GM19452 (cell line): ENCODE measurements around the gene GDPD5.
A peak's percentile ranks its signal among the peaks of the same experiment; 100 is the strongest.

Experiments
- ATAC-seq: cut with Tn5 transposase; IDR thresholded peaks from one replicate; pipeline ENCODE4 v1.9.1; 2021; ENCODE audit not compliant: unreplicated experiment

The GDPD5 gene

GRCh38 chr11:75450236-75450635 lies 75.5 kb downstream of the GDPD5 start:
- ATAC-seq: no peak

- no peak for ATAC-seq
Observed at GRCh38 chr11:75449776-75450175, 76.0 kb downstream of the GDPD5 start.

DNA sequence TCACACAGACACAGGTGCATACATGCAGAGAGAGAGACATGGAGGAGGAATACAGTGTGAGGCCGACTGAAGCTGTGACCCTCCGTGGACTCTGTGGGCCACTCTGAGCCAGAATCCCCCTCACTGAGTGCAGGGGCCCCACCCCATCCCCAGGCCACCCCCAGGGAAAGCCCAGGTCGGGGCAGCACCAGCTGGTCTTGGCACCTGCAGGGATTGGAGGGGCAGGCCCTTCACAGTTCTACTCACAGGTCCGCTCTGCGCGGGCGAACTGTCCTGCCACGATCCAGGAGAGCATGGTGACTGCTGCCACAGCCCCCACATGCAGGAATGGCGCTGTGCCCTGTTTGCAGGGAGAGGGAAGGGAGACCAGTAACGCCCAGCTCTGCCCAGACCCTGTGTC lies 76.5 kb downstream of the GDPD5 start:
- ATAC-seq: no peak

- ATAC-seq: no peak
Observed at GRCh38 chr11:75447415-75447814, 78.3 kb downstream of the GDPD5 start.

DNA sequence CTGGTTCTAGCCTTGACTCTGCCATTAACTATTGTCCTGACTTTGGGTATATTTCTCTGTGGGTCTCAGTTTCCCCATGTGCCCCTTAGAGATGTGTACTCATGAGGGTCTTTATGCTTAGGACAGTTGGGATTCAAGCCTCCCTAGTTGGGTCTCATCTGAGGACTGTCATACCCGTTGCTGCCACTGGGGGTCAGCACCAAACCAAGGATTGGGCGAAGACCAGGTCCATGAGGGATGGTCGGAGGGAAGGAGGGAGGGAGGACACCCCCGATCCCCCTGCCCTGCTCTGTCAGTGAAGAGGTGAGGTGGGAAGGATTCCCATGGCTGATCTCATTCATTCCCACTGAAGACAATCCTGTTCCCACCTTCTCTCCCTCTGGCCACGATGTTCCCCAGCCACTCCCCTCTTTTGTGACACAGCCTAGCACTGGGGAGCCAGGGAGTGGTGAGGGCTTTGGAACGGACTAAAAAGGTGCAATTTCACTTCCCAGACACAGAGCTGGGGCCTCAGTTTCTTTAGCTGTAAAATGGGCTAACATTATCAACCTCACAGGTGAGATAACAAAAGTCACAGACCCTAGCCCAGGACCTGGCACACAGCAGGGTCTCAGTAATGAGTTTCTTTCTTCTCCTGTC lies 80.3 kb downstream of the GDPD5 start:
- peak; percentile 48 for ATAC-seq

- no peak for ATAC-seq
Observed at GRCh38 chr11:75443043-75443442, 82.7 kb downstream of the GDPD5 start.

GRCh38 chr11:75442161-75442885 lies 83.4 kb downstream of the GDPD5 start:
- no peak for ATAC-seq

DNA sequence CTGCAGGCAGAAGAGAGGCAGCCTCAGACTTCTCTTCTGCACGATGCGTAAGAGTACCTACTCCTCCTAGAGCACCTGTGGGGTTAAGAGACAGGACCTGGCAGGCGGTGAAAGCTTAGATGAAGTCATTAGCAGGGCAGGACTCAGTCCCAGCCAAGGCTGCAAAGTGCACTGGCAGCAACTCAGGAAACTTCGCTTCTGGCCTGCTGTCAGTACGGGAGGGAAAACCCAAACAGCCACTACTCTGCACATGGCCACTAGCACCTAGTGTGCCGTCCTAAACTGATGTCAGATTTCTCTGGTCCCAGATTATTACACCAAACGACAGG lies 84.0 kb downstream of the GDPD5 start:
- ATAC-seq: no peak

DNA sequence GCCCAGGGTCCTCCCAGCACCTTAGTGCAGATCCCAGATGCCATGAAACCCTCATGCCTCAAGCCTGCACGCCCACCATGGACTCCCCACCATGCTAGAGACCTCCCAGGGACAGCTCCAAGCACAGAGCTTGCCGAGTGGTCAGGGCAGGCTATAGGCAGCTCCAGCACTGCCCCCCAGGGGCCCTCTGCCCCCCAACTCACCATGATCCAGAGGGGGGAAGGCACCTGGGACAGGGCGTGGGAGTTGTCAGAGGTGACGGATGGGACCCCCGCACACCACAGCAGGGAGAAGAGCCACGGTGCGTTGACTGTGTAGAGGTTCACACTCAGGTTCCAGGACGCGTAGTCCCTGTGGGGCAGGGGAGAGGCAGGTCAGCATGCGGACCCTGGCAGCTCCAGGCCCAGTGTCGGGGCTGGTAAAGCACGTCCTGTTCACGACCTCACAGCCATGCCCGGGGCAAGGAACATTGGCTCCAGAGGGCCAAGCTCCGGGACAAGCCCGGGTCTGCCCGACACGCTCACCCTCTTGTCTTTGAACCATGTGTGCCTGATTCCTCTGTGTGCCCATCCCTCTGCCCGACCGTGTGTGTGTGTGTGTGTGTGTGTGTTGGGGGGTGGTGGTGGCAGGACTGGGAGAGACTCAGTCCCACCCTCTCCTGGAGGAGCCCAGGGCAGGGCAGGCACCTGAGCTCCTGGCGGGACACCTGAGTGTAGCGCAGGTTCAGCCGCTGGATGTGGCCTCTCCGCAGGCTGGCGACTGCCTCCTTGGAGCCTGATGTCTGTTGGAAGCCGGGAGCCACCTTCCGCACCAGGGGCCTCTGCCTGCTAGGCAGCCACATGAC lies 84.6 kb downstream of the GDPD5 start:
- ATAC-seq: no peak

DNA sequence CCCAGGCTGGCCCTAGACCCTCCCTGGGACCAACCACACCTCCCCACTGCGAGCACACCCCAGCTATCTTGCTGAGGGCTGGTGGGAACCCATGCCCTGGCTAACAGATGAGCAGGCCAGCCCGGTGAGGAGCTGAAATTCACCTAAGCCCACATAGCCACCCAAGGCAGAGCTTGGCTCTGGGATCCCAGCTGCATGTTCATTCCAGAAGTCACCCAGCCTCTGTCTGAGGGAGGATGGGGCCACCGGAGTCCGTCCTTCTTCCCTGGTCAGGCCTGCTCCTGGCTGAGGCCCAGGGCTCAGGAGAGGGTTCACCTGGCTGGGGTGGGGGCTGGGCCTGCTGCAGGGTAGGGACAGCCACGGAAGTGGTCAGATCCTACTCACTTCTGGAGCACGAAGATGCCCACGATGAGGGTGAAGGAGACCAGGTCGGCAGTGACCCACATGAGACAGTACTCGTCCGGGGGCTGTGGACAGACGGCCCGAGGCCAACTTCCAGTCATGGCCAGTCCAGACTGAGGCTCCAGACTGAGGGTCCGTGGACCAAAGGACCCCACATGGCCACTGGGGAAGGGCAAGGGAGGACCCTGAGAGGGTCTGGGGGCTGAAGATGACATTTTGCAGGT lies 86.1 kb downstream of the GDPD5 start:
- ATAC-seq: no peak

DNA sequence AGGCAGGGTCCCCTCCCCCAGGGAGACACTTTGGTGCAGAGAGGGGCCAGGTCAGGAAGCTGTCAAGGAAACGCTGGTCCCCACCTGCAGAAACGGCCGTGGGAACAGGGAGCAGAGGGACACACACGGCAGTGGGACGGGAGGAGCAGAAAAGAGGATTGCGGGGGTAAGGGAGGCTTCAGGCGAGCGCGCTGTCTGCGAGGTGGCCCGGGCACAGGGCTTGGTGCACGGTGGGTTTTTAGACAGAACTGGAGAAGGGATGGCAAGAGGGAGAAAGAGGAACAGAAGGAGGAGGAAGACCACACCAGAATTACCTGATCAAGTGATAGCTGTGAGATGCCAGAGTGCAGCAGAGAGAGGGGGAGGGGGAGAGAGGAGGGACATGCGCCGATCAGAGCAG lies 86.7 kb downstream of the GDPD5 start:
- ATAC-seq: no peak

DNA sequence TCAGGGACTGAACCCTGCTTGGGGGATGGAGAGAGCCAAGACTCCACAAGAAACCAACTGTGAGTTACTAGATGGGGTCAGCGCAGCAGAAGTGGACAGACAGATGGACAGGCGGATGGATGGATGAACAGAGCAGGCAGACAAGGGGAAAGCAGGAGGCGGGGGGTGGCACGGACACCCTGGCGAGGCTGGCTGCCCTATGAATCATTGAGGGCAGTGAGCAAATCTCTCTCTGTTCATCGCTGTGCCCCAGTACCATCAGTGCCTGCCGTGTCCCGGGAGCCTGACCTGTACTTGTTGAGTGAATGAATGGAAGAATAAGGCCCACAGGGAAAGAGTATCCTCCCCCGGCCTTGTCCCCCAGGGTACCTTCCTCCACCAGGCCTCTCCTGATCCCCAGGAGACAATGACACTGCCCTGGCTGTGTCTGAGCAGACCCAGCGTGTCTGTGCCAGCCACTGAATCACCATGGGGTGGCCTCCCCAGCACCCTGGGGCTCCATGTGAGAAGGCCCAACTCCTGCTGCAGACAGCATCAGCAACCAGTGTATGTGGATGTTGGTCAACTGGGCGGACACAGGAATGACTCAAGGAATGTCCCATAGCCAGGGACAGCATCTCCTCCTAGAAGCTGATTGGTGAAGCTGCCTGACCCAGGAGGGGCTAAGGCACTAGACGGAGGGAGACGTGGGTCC lies 87.6 kb downstream of the GDPD5 start:
- no peak for ATAC-seq

DNA sequence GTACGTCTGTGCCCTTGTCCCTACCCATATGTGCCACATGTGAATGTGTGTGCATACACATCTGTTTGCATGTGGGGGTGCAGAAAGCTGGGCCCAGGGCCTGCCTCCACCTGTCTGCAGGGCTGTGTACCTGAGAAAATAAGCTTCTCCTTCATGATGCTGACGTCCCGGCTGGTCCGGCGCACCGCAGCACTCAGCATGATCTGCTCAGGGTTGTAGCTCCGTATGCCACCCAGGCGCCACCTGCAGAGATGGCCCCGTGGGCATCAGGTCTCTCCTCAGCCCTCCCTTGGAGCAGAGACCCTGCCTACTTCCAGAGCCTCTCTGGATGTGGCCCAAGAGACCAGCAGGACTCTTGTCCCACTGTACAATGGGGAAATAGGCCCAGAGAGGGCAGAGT lies 88.9 kb downstream of the GDPD5 start:
- ATAC-seq: no peak

GRCh38 chr11:75435571-75435925 lies 90.2 kb downstream of the GDPD5 start:
- no peak for ATAC-seq

- no peak for ATAC-seq
Observed at GRCh38 chr11:75434886-75435570, 90.7 kb downstream of the GDPD5 start.

- no peak for ATAC-seq
Observed at GRCh38 chr11:75434051-75434450, 91.7 kb downstream of the GDPD5 start.

- no peak for ATAC-seq
Observed at GRCh38 chr11:75433443-75433842, 92.3 kb downstream of the GDPD5 start.

DNA sequence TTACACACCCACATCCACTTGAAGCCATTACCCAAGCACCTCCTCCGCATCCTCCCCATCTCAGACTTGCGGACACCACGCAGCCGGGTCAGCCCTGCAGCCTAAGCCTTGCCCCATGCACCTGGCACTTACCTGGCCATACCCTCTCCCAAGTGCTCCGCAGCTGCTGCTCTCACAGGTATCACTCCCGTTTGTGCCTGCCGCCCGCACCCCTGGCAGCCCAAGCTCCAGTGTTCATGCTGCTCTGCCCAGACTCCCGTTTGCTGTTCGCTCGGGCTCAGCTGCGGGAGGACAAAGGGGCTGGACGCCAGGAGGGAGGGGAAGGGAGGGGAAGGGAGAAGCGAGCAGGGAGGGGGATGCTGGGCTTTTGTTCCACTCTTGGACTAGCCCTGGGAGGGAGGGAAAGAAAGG lies 92.8 kb downstream of the GDPD5 start, which contains the start of gene KLHL35:
Gene KLHL35 (minus strand): TSS at position 293 of the 411 bp plus-strand sequence. CDS start 2,574 bp downstream, outside the sequence.
- no peak for ATAC-seq

GRCh38 chr11:75431533-75432525 lies 93.9 kb downstream of the GDPD5 start:
- no peak for ATAC-seq
